Measurements from ENCODE around the gene SLC9C2. TPM values are rescaled to one million over a fixed set of nuclear protein-coding genes. Genes with fewer than 3 reads are reported as not detected.
A peak's percentile ranks its signal among the peaks of the same experiment; 100 is the strongest.

Gene SLC9C2
- total RNA-seq, 1 experiment from 2014 or later: not detected

- no peak for TF ChIP-seq CTCF (IDR thresholded peaks at IDR 0.05; ENCODE audit: unreplicated experiment)
- Mint-ChIP-seq H3K36me3 (ENCODE audit: insufficient read depth, unreplicated experiment) (peaks cover 87% of the 10 kb centered on the region), H3K9me3 (ENCODE audit: low read depth, unreplicated experiment) (no peaks in the 10 kb centered on the region), H3K4me3 (ENCODE audit: low read depth, unreplicated experiment) (no peak overlapping the region), H3K27me3 (ENCODE audit: unreplicated experiment) (no peaks in the 10 kb centered on the region), H3K27ac (ENCODE audit: unreplicated experiment) (no peak overlapping the region), H3K4me1 (ENCODE audit: low read depth, unreplicated experiment) (peaks cover 23% of the 10 kb centered on the region)
- DNase-seq: no peak
- intact Hi-C loops (cut with micrococcal nuclease; ENCODE audit: unreplicated experiment): no loop called here
- no TSS peak for BruUV-seq (replicated peaks)
- CTCF ChIA-PET: no interaction called here
These were observed 117.5 kb downstream of the SLC9C2 start for GRCh38 chr1:173485401-173485800.

GRCh38 chr1:173484276-173484675 lies 118.6 kb downstream of the SLC9C2 start:
- no peak overlapping the region for H3K4me3 Mint-ChIP-seq (ENCODE audit: low read depth, unreplicated experiment)
- peaks cover 34% of the 10 kb centered on the region for H3K4me1 Mint-ChIP-seq (ENCODE audit: low read depth, unreplicated experiment)
- no peak for DNase-seq
- no TSS peak for BruUV-seq (replicated peaks)
- CTCF ChIA-PET: no interaction called here
- intact Hi-C loops (cut with micrococcal nuclease; ENCODE audit: unreplicated experiment): no loop called here
- H3K36me3 Mint-ChIP-seq (ENCODE audit: insufficient read depth, unreplicated experiment): peaks cover 86% of the 10 kb centered on the region
- H3K27me3 Mint-ChIP-seq (ENCODE audit: unreplicated experiment): no peaks in the 10 kb centered on the region
- H3K27ac Mint-ChIP-seq (ENCODE audit: unreplicated experiment): no peak overlapping the region
- no peak for TF ChIP-seq CTCF (IDR thresholded peaks at IDR 0.05; ENCODE audit: unreplicated experiment)
- H3K9me3 Mint-ChIP-seq (ENCODE audit: low read depth, unreplicated experiment): no peaks in the 10 kb centered on the region

GRCh38 chr1:173482683-173483082 lies 120.2 kb downstream of the SLC9C2 start:
- no peak for DNase-seq
- no peaks in the 10 kb centered on the region for H3K27me3 Mint-ChIP-seq (ENCODE audit: unreplicated experiment)
- no TSS peak for BruUV-seq (replicated peaks)
- CTCF ChIA-PET: no interaction called here
- peaks cover 89% of the 10 kb centered on the region for H3K36me3 Mint-ChIP-seq (ENCODE audit: insufficient read depth, unreplicated experiment)
- H3K4me3 Mint-ChIP-seq (ENCODE audit: low read depth, unreplicated experiment): no peak overlapping the region
- intact Hi-C loops (cut with micrococcal nuclease; ENCODE audit: unreplicated experiment): no loop called here
- H3K4me1 Mint-ChIP-seq (ENCODE audit: low read depth, unreplicated experiment): peaks cover 23% of the 10 kb centered on the region
- no peak overlapping the region for H3K27ac Mint-ChIP-seq (ENCODE audit: unreplicated experiment)
- H3K9me3 Mint-ChIP-seq (ENCODE audit: low read depth, unreplicated experiment): no peaks in the 10 kb centered on the region
- no peak for TF ChIP-seq CTCF (IDR thresholded peaks at IDR 0.05; ENCODE audit: unreplicated experiment)

- H3K27ac Mint-ChIP-seq (ENCODE audit: unreplicated experiment): peak overlapping the region; percentile 21
- DNase-seq: no peak
- intact Hi-C loops (cut with micrococcal nuclease; ENCODE audit: unreplicated experiment): no loop called here
- CTCF ChIA-PET: no interaction called here
- H3K4me3 Mint-ChIP-seq (ENCODE audit: low read depth, unreplicated experiment): no peak overlapping the region
- peaks cover 24% of the 10 kb centered on the region for H3K4me1 Mint-ChIP-seq (ENCODE audit: low read depth, unreplicated experiment)
- H3K9me3 Mint-ChIP-seq (ENCODE audit: low read depth, unreplicated experiment): no peaks in the 10 kb centered on the region
- H3K36me3 Mint-ChIP-seq (ENCODE audit: insufficient read depth, unreplicated experiment): peaks cover 88% of the 10 kb centered on the region
- no TSS peak for BruUV-seq (replicated peaks)
- no peaks in the 10 kb centered on the region for H3K27me3 Mint-ChIP-seq (ENCODE audit: unreplicated experiment)
- no peak for TF ChIP-seq CTCF (IDR thresholded peaks at IDR 0.05; ENCODE audit: unreplicated experiment)
These were observed 121.6 kb downstream of the SLC9C2 start for GRCh38 chr1:173481195-173481772.

Measured in Calu3 (cell line).